C4-2B (cell line): ENCODE results near the gene RNF123.

Experiments
- H3K27ac ChIP-seq: fragments of 450-650 bp; 2 replicates; pipeline ENCODE4 v1.5.1; 2017
- CTCF ChIP-seq: fragments of 450-650 bp; conservative IDR thresholded peaks from 2 replicates; pipeline ENCODE4 v1.5.1; 2017; ENCODE audit warnings: mild to moderate bottlenecking
- ZFX ChIP-seq: fragments of 450-650 bp; IDR thresholded peaks from 2 replicates; pipeline ENCODE4 v1.6.1; 2017

Gene RNF123

GRCh38 chr3:49727154-49727923 is 38.0 kb downstream of the RNF123 start:
- TF ChIP-seq ZFX (no peak), CTCF (no peak)
- H3K27ac ChIP-seq: no peak overlapping the region

GRCh38 chr3:49727924-49728361 is 38.6 kb downstream of the RNF123 start:
- no peak overlapping the region for H3K27ac ChIP-seq
- TF ChIP-seq ZFX (no peak), CTCF (no peak)

GRCh38 chr3:49729966-49730609 is 40.7 kb downstream of the RNF123 start:
- no peak overlapping the region for H3K27ac ChIP-seq
- TF ChIP-seq ZFX: no peak
- TF ChIP-seq CTCF: no peak

DNA sequence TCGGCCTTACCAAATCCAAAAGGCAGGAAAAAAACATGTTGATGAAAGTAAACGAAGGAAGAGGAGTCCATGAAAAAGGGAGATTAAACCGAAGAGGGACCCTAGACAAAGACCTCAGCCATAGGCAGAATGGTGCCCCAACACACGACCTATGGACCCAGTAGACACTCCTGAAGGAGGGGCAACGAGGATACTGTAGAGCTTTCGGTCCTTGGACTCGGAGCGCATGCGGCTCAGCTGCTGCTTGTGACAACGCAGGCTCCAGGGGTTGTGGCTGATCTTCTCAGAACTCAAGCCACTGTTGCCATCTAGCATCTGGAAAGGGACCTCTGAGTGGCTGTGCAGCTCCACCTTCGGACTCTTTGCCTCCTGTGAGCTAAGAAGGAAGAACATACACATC is 43.2 kb downstream of the RNF123 start:
- H3K27ac ChIP-seq: no peak overlapping the region
- TF ChIP-seq ZFX: no peak

GRCh38 chr3:49733551-49733950 is 44.2 kb downstream of the RNF123 start:
- TF ChIP-seq ZFX (no peak), CTCF (no peak)
- H3K27ac ChIP-seq: no peak overlapping the region

DNA sequence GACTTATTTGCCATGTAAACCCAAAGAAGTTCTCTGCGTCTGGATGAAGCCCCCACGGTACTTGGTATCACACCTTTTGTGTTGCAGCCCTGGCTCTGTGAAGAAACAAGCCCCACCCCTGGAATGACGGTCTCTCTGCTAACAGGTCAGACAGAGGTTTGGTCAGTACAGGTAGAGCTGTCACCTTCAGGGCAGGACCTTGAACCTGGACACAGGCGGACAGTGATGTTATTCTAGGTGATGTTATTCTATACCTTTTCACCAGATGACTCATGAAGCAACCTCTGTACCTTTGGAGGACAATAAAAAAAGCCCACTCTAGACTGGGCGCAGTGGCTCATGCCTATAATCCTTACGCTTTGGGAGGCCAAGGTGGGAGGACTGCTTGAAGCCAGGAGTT is 45.4 kb downstream of the RNF123 start:
- TF ChIP-seq CTCF (no peak), ZFX (no peak)
- H3K27ac ChIP-seq: no peak overlapping the region

GRCh38 chr3:49738067-49738713 is 48.8 kb downstream of the RNF123 start:
- H3K27ac ChIP-seq: no peak overlapping the region
- no peak for TF ChIP-seq ZFX
- TF ChIP-seq CTCF: no peak
